Fibroblast of lung (primary cell): ENCODE results near the gene CACNG7. TPM values are rescaled to one million over a fixed set of nuclear protein-coding genes. Genes with fewer than 3 reads are reported as not detected.

Experiments
- DNase-seq, 2 donors: peaks; one replicate each; pipeline versions ENCODE4 v3.0.0 to v3.0.0-alpha.2; 2010; ENCODE audit warnings: low read depth in 2 of 2
- H2AFZ ChIP-seq: 2 replicates; pipeline ENCODE4 v1.5.1; 2012; ENCODE audit warnings: low read length, control low read depth, inconsistent platforms
- H3K27ac ChIP-seq: 2 replicates; pipeline ENCODE4 v1.5.1; 2011; ENCODE audit warnings: low read length, control low read depth; ENCODE audit not compliant: insufficient read depth
- H3K27me3 ChIP-seq: 2 replicates; pipeline ENCODE4 v1.5.1; 2011; ENCODE audit warnings: mild to moderate bottlenecking, low read length; ENCODE audit not compliant: control insufficient read depth, insufficient read depth
- H3K36me3 ChIP-seq: 2 replicates; pipeline ENCODE4 v1.5.1; 2011; ENCODE audit warnings: low read length; ENCODE audit not compliant: control insufficient read depth, insufficient read depth
- H3K4me1 ChIP-seq: 2 replicates; pipeline ENCODE4 v1.5.1; 2011; ENCODE audit warnings: low read length; ENCODE audit not compliant: control insufficient read depth, insufficient read depth; ENCODE audit errors: extremely low read depth
- H3K4me2 ChIP-seq: 2 replicates; pipeline ENCODE4 v1.5.1; 2011; ENCODE audit warnings: low read length, control low read depth; ENCODE audit not compliant: insufficient read depth; ENCODE audit errors: extremely low read depth
- H3K4me3 ChIP-seq, 4 experiments: fragments of 200-600 bp in 1 of 4; sonication (generic) in 1 of 4; replicated peaks in 1 of 4; 2 replicates each; pipeline ENCODE4 v1.5.1; 2011 to 2016; ENCODE audit warnings: low read length in 4 of 4, low read depth in 3 of 4, mild to moderate bottlenecking in 3 of 4, control low read depth in 2 of 4, inconsistent platforms in 1 of 4, mixed read lengths in 1 of 4; ENCODE audit not compliant: insufficient read depth in 1 of 4; ENCODE audit errors: control extremely low read depth in 1 of 4
- H3K79me2 ChIP-seq: 2 replicates; pipeline ENCODE4 v1.5.1; 2012; ENCODE audit warnings: mild to moderate bottlenecking, low read length, inconsistent platforms; ENCODE audit not compliant: control insufficient read depth, insufficient read depth
- H3K9ac ChIP-seq: 2 replicates; pipeline ENCODE4 v1.5.1; 2011; ENCODE audit warnings: mild to moderate bottlenecking, low read length, control low read depth; ENCODE audit not compliant: insufficient read depth
- H3K9me3 ChIP-seq: 2 replicates; pipeline ENCODE4 v1.5.1; 2012; ENCODE audit warnings: low read depth, low read length; ENCODE audit not compliant: control insufficient read depth, insufficient read depth
- H4K20me1 ChIP-seq: 2 replicates; pipeline ENCODE4 v1.5.1; 2011; ENCODE audit warnings: low read length; ENCODE audit not compliant: control insufficient read depth, insufficient read depth; ENCODE audit errors: extremely low read depth
- EZH2 ChIP-seq: IDR thresholded peaks from 2 replicates; pipeline ENCODE4 v1.5.1; 2012; ENCODE audit warnings: low read length, control low read depth, mild to moderate bottlenecking; ENCODE audit errors: missing control alignments
- polyA plus RNA-seq, 2 donors: library from polyadenylated mRNA; depleted of rRNA in 1 of 2; stranded (reverse) in 1 of 2; unstranded in 1 of 2; fragments of >200 nt; gene quantifications; 2 replicates each; pipeline ENCODE4 v1.2.1, GENCODE V29; 2011 to 2012; ENCODE audit warnings: missing spikeins in 1 of 2
- total RNA-seq: library from RNA; depleted of rRNA; stranded (reverse); fragments of >200 nt; gene quantifications from 2 replicates; pipeline ENCODE4 v1.2.1, GENCODE V29; 2014
- TF ChIP-seq, protein P1 (sequence below), 2 donors: IDR thresholded peaks in 1 of 2; conservative IDR thresholded peaks in 1 of 2; 1 replicate in 1 of 2; 2 replicates in 1 of 2; pipeline ENCODE4 v1.5.1; 2011 to 2012; ENCODE audit warnings: low read length in 2 of 2, control low read depth in 1 of 2, inconsistent platforms in 1 of 2, low read depth in 1 of 2, mild to moderate bottlenecking in 1 of 2

Gene CACNG7
- total and polyA plus RNA-seq, 2 donors (not counting 1 experiment from before 2014, with no cell fraction given): 0.17 to 0.68 TPM

- Histone ChIP-seq H4K20me1 (no peaks in the 10 kb centered on the region), H3K36me3 (no peaks in the 10 kb centered on the region), H3K27ac (no peak overlapping the region), H3K4me2 (no peak overlapping the region), H3K9ac (no peak overlapping the region), H3K4me3 (no peak overlapping the region), H3K27me3 (no peaks in the 10 kb centered on the region), H2AFZ (no peak overlapping the region), H3K79me2 (no peaks in the 10 kb centered on the region), H3K9me3 (no peaks in the 10 kb centered on the region), H3K4me1 (no peaks in the 10 kb centered on the region)
- DNase-seq: no peak
- no peak for TF ChIP-seq EZH2
- TF ChIP-seq, protein P1, sequence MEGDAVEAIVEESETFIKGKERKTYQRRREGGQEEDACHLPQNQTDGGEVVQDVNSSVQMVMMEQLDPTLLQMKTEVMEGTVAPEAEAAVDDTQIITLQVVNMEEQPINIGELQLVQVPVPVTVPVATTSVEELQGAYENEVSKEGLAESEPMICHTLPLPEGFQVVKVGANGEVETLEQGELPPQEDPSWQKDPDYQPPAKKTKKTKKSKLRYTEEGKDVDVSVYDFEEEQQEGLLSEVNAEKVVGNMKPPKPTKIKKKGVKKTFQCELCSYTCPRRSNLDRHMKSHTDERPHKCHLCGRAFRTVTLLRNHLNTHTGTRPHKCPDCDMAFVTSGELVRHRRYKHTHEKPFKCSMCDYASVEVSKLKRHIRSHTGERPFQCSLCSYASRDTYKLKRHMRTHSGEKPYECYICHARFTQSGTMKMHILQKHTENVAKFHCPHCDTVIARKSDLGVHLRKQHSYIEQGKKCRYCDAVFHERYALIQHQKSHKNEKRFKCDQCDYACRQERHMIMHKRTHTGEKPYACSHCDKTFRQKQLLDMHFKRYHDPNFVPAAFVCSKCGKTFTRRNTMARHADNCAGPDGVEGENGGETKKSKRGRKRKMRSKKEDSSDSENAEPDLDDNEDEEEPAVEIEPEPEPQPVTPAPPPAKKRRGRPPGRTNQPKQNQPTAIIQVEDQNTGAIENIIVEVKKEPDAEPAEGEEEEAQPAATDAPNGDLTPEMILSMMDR (conservative IDR thresholded peaks at IDR 0.05 in 1 of 2, IDR thresholded peaks at IDR 0.05 in 1 of 2; ENCODE audit: low read depth in 1 of 2, low read length in 2 of 2): no peak
These were observed 14.4 kb upstream of the CACNG7 start for GRCh38 chr19:53894707-53895106.

GRCh38 chr19:53896682-53897081 is 12.4 kb upstream of the CACNG7 start:
- no peaks in the 10 kb centered on the region for H3K79me2 ChIP-seq
- no peak for TF ChIP-seq EZH2
- TF ChIP-seq, protein P1 (conservative IDR thresholded peaks at IDR 0.05 in 1 of 2, IDR thresholded peaks at IDR 0.05 in 1 of 2; ENCODE audit: low read depth in 1 of 2, low read length in 2 of 2): no peak
- no peaks in the 10 kb centered on the region for H3K27me3 ChIP-seq
- H3K4me1 ChIP-seq: no peaks in the 10 kb centered on the region
- H3K4me2 ChIP-seq: no peak overlapping the region
- H3K4me3 ChIP-seq: no peak overlapping the region
- H4K20me1 ChIP-seq: no peaks in the 10 kb centered on the region
- no peaks in the 10 kb centered on the region for H3K9me3 ChIP-seq
- DNase-seq: no peak
- no peak overlapping the region for H2AFZ ChIP-seq
- H3K27ac ChIP-seq: no peak overlapping the region
- no peak overlapping the region for H3K9ac ChIP-seq
- H3K36me3 ChIP-seq: no peaks in the 10 kb centered on the region

GRCh38 chr19:53897459-53897858 is 11.6 kb upstream of the CACNG7 start:
- H3K9me3 ChIP-seq: no peaks in the 10 kb centered on the region
- no peak overlapping the region for H3K4me2 ChIP-seq
- H3K79me2 ChIP-seq: no peaks in the 10 kb centered on the region
- DNase-seq: no peak
- H3K27ac ChIP-seq: no peak overlapping the region
- H3K4me3 ChIP-seq: no peak overlapping the region
- no peaks in the 10 kb centered on the region for H3K27me3 ChIP-seq
- TF ChIP-seq EZH2: no peak
- TF ChIP-seq, protein P1 (conservative IDR thresholded peaks at IDR 0.05 in 1 of 2, IDR thresholded peaks at IDR 0.05 in 1 of 2; ENCODE audit: low read depth in 1 of 2, low read length in 2 of 2): no peak
- H3K36me3 ChIP-seq: no peaks in the 10 kb centered on the region
- no peaks in the 10 kb centered on the region for H4K20me1 ChIP-seq
- H2AFZ ChIP-seq: no peak overlapping the region
- H3K9ac ChIP-seq: no peak overlapping the region
- H3K4me1 ChIP-seq: no peaks in the 10 kb centered on the region
